HEK293 (cell line): ENCODE data around the gene CDK14.

Experiments
- CTCF ChIA-PET: fragments of 350-600 bp; formaldehyde crosslinking; extraction: SDS; loops from one replicate; lab custom pipeline; 2021; ENCODE audit warnings: antibody characterized with exemption; lab: Yijun Ruan, JAX
- POLR2A ChIA-PET: fragments of 300-600 bp; formaldehyde crosslinking; extraction: SDS; loops from one replicate; lab custom pipeline; 2020; ENCODE audit warnings: antibody characterized with exemption, inconsistent platforms; lab: Yijun Ruan, JAX
- H3K27ac ChIP-seq: fragments of 200-500 bp; sonication (Bioruptor generic); 2 replicates; pipeline ENCODE4 v1.5.1; 2014; ENCODE audit warnings: low read depth, low read length, control low read depth, inconsistent platforms; ENCODE audit errors: extremely low read depth
- H3K36me3 ChIP-seq, 2 experiments: fragments of 200-500 bp in 1 of 2; sonication (Bioruptor generic) in 1 of 2; 1 replicate in 1 of 2; 2 replicates in 1 of 2; pipeline ENCODE4 v1.5.1; 2014 to 2017; ENCODE audit warnings: inconsistent platforms in 2 of 2, low read length in 2 of 2; ENCODE audit not compliant: control insufficient read depth in 2 of 2, insufficient read depth in 1 of 2
- H3K4me1 ChIP-seq: fragments of 200-500 bp; sonication (Bioruptor generic); 2 replicates; pipeline ENCODE4 v1.5.1; 2014; ENCODE audit warnings: mild to moderate bottlenecking, low read length, inconsistent platforms; ENCODE audit not compliant: control insufficient read depth, insufficient read depth
- H3K4me3 ChIP-seq: 2 replicates; pipeline ENCODE4 v1.5.1; 2011; ENCODE audit warnings: low read depth, mild to moderate bottlenecking, control low read depth, low read length, moderate library complexity
- H3K9me3 ChIP-seq: fragments of 200-500 bp; sonication (Bioruptor generic); 2 replicates; pipeline ENCODE4 v1.5.1; 2014; ENCODE audit warnings: low read depth, low read length, inconsistent platforms; ENCODE audit not compliant: control insufficient read depth, insufficient read depth
- FEZF1 ChIP-seq: fragments of 450-650 bp; formaldehyde crosslinking; IDR thresholded peaks from 2 replicates; pipeline ENCODE4 v1.5.1; 2016; ENCODE audit warnings: missing biosample characterization, missing genetic modification characterization
- MYNN ChIP-seq: fragments of 450-650 bp; formaldehyde crosslinking; IDR thresholded peaks from 2 replicates; pipeline ENCODE4 v1.5.1; 2016; ENCODE audit warnings: missing biosample characterization, missing genetic modification characterization, borderline replicate concordance
- OVOL3 ChIP-seq: fragments of 450-650 bp; formaldehyde crosslinking; IDR thresholded peaks from 2 replicates; pipeline ENCODE4 v1.5.1; 2016; ENCODE audit warnings: missing biosample characterization, missing genetic modification characterization
- RBAK ChIP-seq: fragments of 450-650 bp; formaldehyde crosslinking; IDR thresholded peaks from 2 replicates; pipeline ENCODE4 v1.5.1; 2016; ENCODE audit warnings: missing biosample characterization, missing genetic modification characterization
- REST ChIP-seq: fragments of 450-650 bp; formaldehyde crosslinking; IDR thresholded peaks from 2 replicates; pipeline ENCODE4 v1.5.1; 2016; ENCODE audit warnings: missing biosample characterization, missing genetic modification characterization
- SCRT1 ChIP-seq: fragments of 450-650 bp; formaldehyde crosslinking; IDR thresholded peaks from 2 replicates; pipeline ENCODE4 v1.5.1; 2016; ENCODE audit warnings: missing biosample characterization, missing genetic modification characterization, borderline replicate concordance
- SETDB1 ChIP-seq: IDR thresholded peaks from one replicate; pipeline ENCODE4 v1.6.1; 2017; ENCODE audit warnings: mild to moderate bottlenecking, low read length, moderate library complexity, mixed read lengths; ENCODE audit not compliant: insufficient read length
- WT1 ChIP-seq: fragments of 450-650 bp; formaldehyde crosslinking; IDR thresholded peaks from 2 replicates; pipeline ENCODE4 v1.5.1; 2016; ENCODE audit warnings: missing biosample characterization, missing genetic modification characterization
- YY1 ChIP-seq: fragments of 450-650 bp; formaldehyde crosslinking; IDR thresholded peaks from 2 replicates; pipeline ENCODE4 v1.5.1; 2018; ENCODE audit warnings: missing biosample characterization, missing genetic modification characterization
- ZBTB20 ChIP-seq: fragments of 450-650 bp; formaldehyde crosslinking; IDR thresholded peaks from 2 replicates; pipeline ENCODE4 v1.5.1; 2016; ENCODE audit warnings: missing biosample characterization, missing genetic modification characterization
- ZBTB21 ChIP-seq: fragments of 450-650 bp; formaldehyde crosslinking; IDR thresholded peaks from 2 replicates; pipeline ENCODE4 v1.5.1; 2017; ENCODE audit warnings: missing biosample characterization, missing genetic modification characterization
- ZBTB26 ChIP-seq: fragments of 450-650 bp; formaldehyde crosslinking; optimal IDR thresholded peaks from 2 replicates; pipeline ENCODE3; 2016; ENCODE audit warnings: missing biosample characterization, mild to moderate bottlenecking, missing genetic modification characterization
- ZNF169 ChIP-seq: fragments of 450-650 bp; formaldehyde crosslinking; IDR thresholded peaks from 2 replicates; pipeline ENCODE4 v1.5.1; 2016; ENCODE audit warnings: missing biosample characterization, missing genetic modification characterization
- ZNF175 ChIP-seq: fragments of 450-650 bp; formaldehyde crosslinking; IDR thresholded peaks from 2 replicates; pipeline ENCODE4 v1.5.1; 2016; ENCODE audit warnings: missing biosample characterization, missing genetic modification characterization
- ZNF18 ChIP-seq: fragments of 450-650 bp; formaldehyde crosslinking; IDR thresholded peaks from 2 replicates; pipeline ENCODE4 v1.5.1; 2016; ENCODE audit warnings: missing biosample characterization, missing genetic modification characterization
- ZNF184 ChIP-seq: fragments of 450-650 bp; IDR thresholded peaks from 2 replicates; pipeline ENCODE4 v1.5.1; 2018; ENCODE audit warnings: missing biosample characterization, mild to moderate bottlenecking, missing genetic modification characterization
- ZNF416 ChIP-seq: fragments of 450-650 bp; formaldehyde crosslinking; IDR thresholded peaks from 2 replicates; pipeline ENCODE4 v1.5.1; 2016; ENCODE audit warnings: missing biosample characterization, missing genetic modification characterization
- ZNF501 ChIP-seq: fragments of 450-650 bp; formaldehyde crosslinking; IDR thresholded peaks from 2 replicates; pipeline ENCODE4 v1.5.1; 2016; ENCODE audit warnings: missing biosample characterization, missing genetic modification characterization
- ZNF530 ChIP-seq: fragments of 450-650 bp; formaldehyde crosslinking; IDR thresholded peaks from 2 replicates; pipeline ENCODE4 v1.5.1; 2016; ENCODE audit warnings: low read depth, missing biosample characterization, missing genetic modification characterization
- ZNF571 ChIP-seq: fragments of 450-650 bp; formaldehyde crosslinking; IDR thresholded peaks from 2 replicates; pipeline ENCODE4 v1.5.0; 2017; ENCODE audit warnings: missing biosample characterization, missing genetic modification characterization
- ZNF658 ChIP-seq: fragments of 450-650 bp; formaldehyde crosslinking; IDR thresholded peaks from 2 replicates; pipeline ENCODE4; 2016; ENCODE audit warnings: missing biosample characterization, missing genetic modification characterization
- ZNF704 ChIP-seq: fragments of 450-650 bp; formaldehyde crosslinking; IDR thresholded peaks from 2 replicates; pipeline ENCODE4 v1.5.1; 2016; ENCODE audit warnings: missing biosample characterization, missing genetic modification characterization
- ZNF768 ChIP-seq: fragments of 450-650 bp; formaldehyde crosslinking; IDR thresholded peaks from 2 replicates; pipeline ENCODE4 v1.5.1; 2018; ENCODE audit warnings: missing biosample characterization, mild to moderate bottlenecking, missing genetic modification characterization
- ZNF837 ChIP-seq: fragments of 450-650 bp; formaldehyde crosslinking; IDR thresholded peaks from 2 replicates; pipeline ENCODE4 v1.5.1; 2016; ENCODE audit warnings: missing biosample characterization, missing genetic modification characterization
- ZNF843 ChIP-seq: fragments of 450-650 bp; formaldehyde crosslinking; IDR thresholded peaks from 2 replicates; pipeline ENCODE4 v1.5.1; 2016; ENCODE audit warnings: missing biosample characterization, missing genetic modification characterization
- ZSCAN18 ChIP-seq: fragments of 450-650 bp; formaldehyde crosslinking; IDR thresholded peaks from 2 replicates; pipeline ENCODE4 v1.5.1; 2016; ENCODE audit warnings: missing biosample characterization, missing genetic modification characterization
- ZSCAN5A ChIP-seq: fragments of 450-650 bp; formaldehyde crosslinking; IDR thresholded peaks from 2 replicates; pipeline ENCODE4 v1.5.1; 2016; ENCODE audit warnings: missing biosample characterization, missing genetic modification characterization
- ZXDB ChIP-seq: fragments of 450-650 bp; formaldehyde crosslinking; IDR thresholded peaks from 2 replicates; pipeline ENCODE4 v1.5.1; 2016; ENCODE audit warnings: missing biosample characterization, missing genetic modification characterization

Gene CDK14

GRCh38 chr7:90582164-90582563 lies 14.0 kb upstream of the CDK14 start:
- no peak for TF ChIP-seq MYNN (tag by site-specific recombination)
- TF ChIP-seq ZSCAN18 (tag by site-specific recombination) = no peak
- no peak for TF ChIP-seq OVOL3 (tag by site-specific recombination)
- TF ChIP-seq ZBTB21 (tag by site-specific recombination) = no peak
- no peak for TF ChIP-seq SCRT1 (tag by site-specific recombination)
- no peak for TF ChIP-seq RBAK (tag by site-specific recombination)
- no peak for TF ChIP-seq ZNF837
- TF ChIP-seq ZNF175 (tag by site-specific recombination) = no peak
- no peak for TF ChIP-seq ZNF530 (tag by site-specific recombination)
- no peak for TF ChIP-seq ZNF843 (tag by site-specific recombination)
- TF ChIP-seq FEZF1 (tag by site-specific recombination) = no peak
- TF ChIP-seq WT1 = no peak
- no peak for TF ChIP-seq ZSCAN5A (tag by site-specific recombination)
- no peak for TF ChIP-seq REST (tag by site-specific recombination)
- no peak for TF ChIP-seq ZNF18 (tag by site-specific recombination)
- no peak for TF ChIP-seq ZNF571 (tag by site-specific recombination)
- TF ChIP-seq ZNF768 (tag by site-specific recombination) = no peak
- ChIA-PET CTCF (no interaction called here), POLR2A (no interaction called here)
- no peaks in the 10 kb centered on the region for H3K36me3 ChIP-seq
- H3K4me1 ChIP-seq = no peaks in the 10 kb centered on the region
- no peaks in the 10 kb centered on the region for H3K9me3 ChIP-seq
- no peak overlapping the region for H3K27ac ChIP-seq
- H3K4me3 ChIP-seq = no peak overlapping the region

- POLR2A ChIA-PET = no interaction called here
- CTCF ChIA-PET = interaction anchor here (0.7 to 0.9 kb wide), 3 partner anchors 129 to 137 kb away, joined by 3 to 8 read pairs (median 4); no protein-coding TSS in a partner anchor
- Histone ChIP-seq H3K4me1 (no peaks in the 10 kb centered on the region), H3K36me3 (no peaks in the 10 kb centered on the region), H3K4me3 (no peak overlapping the region), H3K27ac (no peak overlapping the region), H3K9me3 (no peaks in the 10 kb centered on the region)
- TF ChIP-seq ZXDB (tag by site-specific recombination) (no peak), YY1 (no peak), ZNF169 (tag by site-specific recombination) (no peak), ZBTB20 (tag by site-specific recombination) (no peak), ZNF416 (tag by site-specific recombination) (no peak), ZNF658 (tag by site-specific recombination) (no peak), ZNF501 (no peak), ZNF184 (tag by site-specific recombination) (no peak), ZNF704 (tag by site-specific recombination) (no peak), ZBTB26 (tag by site-specific recombination) (no peak), SETDB1 (no peak)
These were observed 11.7 kb upstream of the CDK14 start for GRCh38 chr7:90584378-90584777.
